HepG2 (cell line): ENCODE results near the gene ZNF121. TPM values are rescaled to one million over a fixed set of nuclear protein-coding genes. Genes with fewer than 3 reads are reported as not detected.

ENCODE experiments used
- BRD4 ChIP-seq: sonication (generic); formaldehyde crosslinking; IDR thresholded peaks from 2 replicates; pipeline ENCODE4 v1.4.0; 2020; ENCODE audit warnings: missing genetic modification reagents
- CHD4 ChIP-seq: fragments of 200-600 bp; sonication (generic); IDR thresholded peaks from 2 replicates; pipeline ENCODE4 v1.7.0; 2017; ENCODE audit warnings: mild to moderate bottlenecking, low read length, borderline replicate concordance
- EZH2 ChIP-seq: conservative IDR thresholded peaks from 2 replicates; pipeline ENCODE4 v1.6.1; 2012; ENCODE audit warnings: mild to moderate bottlenecking, low read depth, low read length, moderate library complexity
- HIVEP1 ChIP-seq: sonication (generic); formaldehyde crosslinking; IDR thresholded peaks from 2 replicates; pipeline ENCODE4 v1.4.0; 2020; ENCODE audit warnings: mild to moderate bottlenecking, missing genetic modification reagents
- HOXD1 ChIP-seq: sonication (generic); formaldehyde crosslinking; IDR thresholded peaks from 2 replicates; pipeline ENCODE4 v1.5.0; 2020; ENCODE audit warnings: missing genetic modification reagents
- NFE2L2 ChIP-seq: fragments of 150-350 bp; IDR thresholded peaks from 2 replicates; pipeline ENCODE4 v1.6.1; 2014; ENCODE audit warnings: low read length
- NR1H2 ChIP-seq: sonication (generic); formaldehyde crosslinking; IDR thresholded peaks from 2 replicates; pipeline ENCODE4 v1.8.1; 2022; ENCODE audit warnings: low read depth, missing genetic modification reagents, borderline replicate concordance
- NR2F2 ChIP-seq: IDR thresholded peaks from 2 replicates; pipeline ENCODE4 v1.6.1; 2012; ENCODE audit warnings: low read depth, inconsistent platforms, borderline replicate concordance
- POGZ ChIP-seq: sonication (generic); formaldehyde crosslinking; IDR thresholded peaks from 2 replicates; pipeline ENCODE4 v1.4.0; 2020; ENCODE audit warnings: mild to moderate bottlenecking, missing genetic modification reagents
- RARG ChIP-seq: sonication (generic); formaldehyde crosslinking; IDR thresholded peaks from 2 replicates; pipeline ENCODE4 v1.4.0; 2020; ENCODE audit warnings: low read depth, mild to moderate bottlenecking, missing genetic modification reagents
- RFX3 ChIP-seq: IDR thresholded peaks from 2 replicates; pipeline ENCODE4 v1.6.1; 2016; ENCODE audit warnings: missing biosample characterization, missing genetic modification reagents
- RXRA ChIP-seq: sonication (generic); formaldehyde crosslinking; IDR thresholded peaks from 2 replicates; pipeline ENCODE4 v1.5.1; 2020; ENCODE audit warnings: missing genetic modification reagents
- SMAD1 ChIP-seq: sonication (generic); formaldehyde crosslinking; IDR thresholded peaks from 2 replicates; pipeline ENCODE4 v1.4.0; 2020; ENCODE audit warnings: missing genetic modification reagents, low read depth, mild to moderate bottlenecking, borderline replicate concordance
- SPEN ChIP-seq: sonication (generic); formaldehyde crosslinking; IDR thresholded peaks from 2 replicates; pipeline ENCODE4 v1.5.1; 2020; ENCODE audit warnings: low read depth, mild to moderate bottlenecking, missing genetic modification reagents
- TCF7L2 ChIP-seq: IDR thresholded peaks from 2 replicates; pipeline ENCODE4 v1.6.1; 2011; ENCODE audit warnings: mild to moderate bottlenecking, low read depth, low read length, moderate library complexity
- THAP7 ChIP-seq: sonication (generic); formaldehyde crosslinking; IDR thresholded peaks from 2 replicates; pipeline ENCODE4 v1.8.1; 2023; ENCODE audit warnings: mild to moderate bottlenecking, missing genetic modification reagents
- ZMYM2 ChIP-seq: sonication (generic); formaldehyde crosslinking; IDR thresholded peaks from 2 replicates; pipeline ENCODE4 v1.8.0; 2022; ENCODE audit warnings: mild to moderate bottlenecking, missing genetic modification reagents
- ZNF337 ChIP-seq: sonication (generic); formaldehyde crosslinking; IDR thresholded peaks from 2 replicates; pipeline ENCODE4 v1.5.1; 2020; ENCODE audit warnings: missing genetic modification reagents, low read depth, mild to moderate bottlenecking, borderline replicate concordance
- polyA plus RNA-seq, 8 experiments: library from polyadenylated mRNA; depleted of rRNA in 3 of 8; stranded (reverse) in 7 of 8; unstranded in 1 of 8; fragments of >200 nt; fragmentation: Illumina TruSeq in 4 of 8; extraction: Trizol in 4 of 8; gene quantifications; 2 replicates each; pipeline versions ENCODE4 v1.2.1 to v1.2.3, GENCODE V29; 2011 to 2016; ENCODE audit warnings: low read depth in 4 of 8, missing spikeins in 1 of 8, mixed read lengths in 1 of 8; ENCODE audit not compliant: insufficient read depth in 1 of 8
- total RNA-seq, 5 experiments: library from RNA; depleted of rRNA; stranded (reverse); fragments of >200 nt; fragmentation: Illumina TruSeq; extraction: Trizol; gene quantifications; 2 replicates each; pipeline ENCODE4 v1.2.3, GENCODE V29; 2016; ENCODE audit warnings: low read depth in 1 of 5
- TF ChIP-seq, protein P1 (sequence below): sonication (generic); formaldehyde crosslinking; IDR thresholded peaks from 2 replicates; pipeline ENCODE4 v1.8.0; 2022; ENCODE audit warnings: missing genetic modification reagents, mild to moderate bottlenecking, moderate library complexity, borderline replicate concordance
- TF ChIP-seq, protein P2 (sequence below): sonication (generic); formaldehyde crosslinking; IDR thresholded peaks from 2 replicates; pipeline ENCODE4 v1.4.0; 2020; ENCODE audit warnings: mild to moderate bottlenecking, low read depth, missing genetic modification reagents
- TF ChIP-seq, protein P3 (sequence below): sonication (generic); formaldehyde crosslinking; IDR thresholded peaks from 2 replicates; pipeline ENCODE4 v1.4.0; 2020; ENCODE audit warnings: mild to moderate bottlenecking, missing genetic modification reagents
- TF ChIP-seq, protein P4 (sequence below): sonication (generic); formaldehyde crosslinking; IDR thresholded peaks from 2 replicates; pipeline ENCODE4 v1.5.1; 2020; ENCODE audit warnings: mild to moderate bottlenecking, missing genetic modification reagents, moderate library complexity

ZNF121 gene
- total and polyA plus RNA-seq, 2 of the 13 experiments (the other 11 are each of a cell fraction or from before 2014, with no cell fraction given) = 7.8 to 56.3 TPM

- TF ChIP-seq, protein P1, sequence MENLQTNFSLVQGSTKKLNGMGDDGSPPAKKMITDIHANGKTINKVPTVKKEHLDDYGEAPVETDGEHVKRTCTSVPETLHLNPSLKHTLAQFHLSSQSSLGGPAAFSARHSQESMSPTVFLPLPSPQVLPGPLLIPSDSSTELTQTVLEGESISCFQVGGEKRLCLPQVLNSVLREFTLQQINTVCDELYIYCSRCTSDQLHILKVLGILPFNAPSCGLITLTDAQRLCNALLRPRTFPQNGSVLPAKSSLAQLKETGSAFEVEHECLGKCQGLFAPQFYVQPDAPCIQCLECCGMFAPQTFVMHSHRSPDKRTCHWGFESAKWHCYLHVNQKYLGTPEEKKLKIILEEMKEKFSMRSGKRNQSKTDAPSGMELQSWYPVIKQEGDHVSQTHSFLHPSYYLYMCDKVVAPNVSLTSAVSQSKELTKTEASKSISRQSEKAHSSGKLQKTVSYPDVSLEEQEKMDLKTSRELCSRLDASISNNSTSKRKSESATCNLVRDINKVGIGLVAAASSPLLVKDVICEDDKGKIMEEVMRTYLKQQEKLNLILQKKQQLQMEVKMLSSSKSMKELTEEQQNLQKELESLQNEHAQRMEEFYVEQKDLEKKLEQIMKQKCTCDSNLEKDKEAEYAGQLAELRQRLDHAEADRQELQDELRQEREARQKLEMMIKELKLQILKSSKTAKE (CRISPR knock-in tag) = no peak
- TF ChIP-seq ZMYM2 (CRISPR knock-in tag) (no peak), THAP7 (CRISPR knock-in tag) (no peak), SMAD1 (CRISPR knock-in tag) (no peak), POGZ (peak; percentile 88), RARG (CRISPR knock-in tag) (no peak), EZH2 (no peak), NR2F2 (peak; percentile 51; the same call in 1 of the 2 replicates), TCF7L2 (no peak), NR1H2 (CRISPR knock-in tag) (no peak), BRD4 (CRISPR knock-in tag) (peak; percentile 63; the same call in 1 of the 2 replicates), RXRA (CRISPR knock-in tag) (peak; percentile 64; the same call in 1 of the 2 replicates), HOXD1 (CRISPR knock-in tag) (no peak), NFE2L2 (no peak), CHD4 (no peak), RFX3 (CRISPR knock-in tag) (no peak), SPEN (peak; percentile 93), ZNF337 (CRISPR knock-in tag) (no peak; the same call in 1 of the 2 replicates), HIVEP1 (CRISPR knock-in tag) (no peak)
- TF ChIP-seq, protein P2, sequence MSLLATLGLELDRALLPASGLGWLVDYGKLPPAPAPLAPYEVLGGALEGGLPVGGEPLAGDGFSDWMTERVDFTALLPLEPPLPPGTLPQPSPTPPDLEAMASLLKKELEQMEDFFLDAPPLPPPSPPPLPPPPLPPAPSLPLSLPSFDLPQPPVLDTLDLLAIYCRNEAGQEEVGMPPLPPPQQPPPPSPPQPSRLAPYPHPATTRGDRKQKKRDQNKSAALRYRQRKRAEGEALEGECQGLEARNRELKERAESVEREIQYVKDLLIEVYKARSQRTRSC (CRISPR knock-in tag) = no peak
- TF ChIP-seq, protein P3, sequence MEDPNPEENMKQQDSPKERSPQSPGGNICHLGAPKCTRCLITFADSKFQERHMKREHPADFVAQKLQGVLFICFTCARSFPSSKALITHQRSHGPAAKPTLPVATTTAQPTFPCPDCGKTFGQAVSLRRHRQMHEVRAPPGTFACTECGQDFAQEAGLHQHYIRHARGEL (CRISPR knock-in tag) = no peak
- TF ChIP-seq, protein P4, sequence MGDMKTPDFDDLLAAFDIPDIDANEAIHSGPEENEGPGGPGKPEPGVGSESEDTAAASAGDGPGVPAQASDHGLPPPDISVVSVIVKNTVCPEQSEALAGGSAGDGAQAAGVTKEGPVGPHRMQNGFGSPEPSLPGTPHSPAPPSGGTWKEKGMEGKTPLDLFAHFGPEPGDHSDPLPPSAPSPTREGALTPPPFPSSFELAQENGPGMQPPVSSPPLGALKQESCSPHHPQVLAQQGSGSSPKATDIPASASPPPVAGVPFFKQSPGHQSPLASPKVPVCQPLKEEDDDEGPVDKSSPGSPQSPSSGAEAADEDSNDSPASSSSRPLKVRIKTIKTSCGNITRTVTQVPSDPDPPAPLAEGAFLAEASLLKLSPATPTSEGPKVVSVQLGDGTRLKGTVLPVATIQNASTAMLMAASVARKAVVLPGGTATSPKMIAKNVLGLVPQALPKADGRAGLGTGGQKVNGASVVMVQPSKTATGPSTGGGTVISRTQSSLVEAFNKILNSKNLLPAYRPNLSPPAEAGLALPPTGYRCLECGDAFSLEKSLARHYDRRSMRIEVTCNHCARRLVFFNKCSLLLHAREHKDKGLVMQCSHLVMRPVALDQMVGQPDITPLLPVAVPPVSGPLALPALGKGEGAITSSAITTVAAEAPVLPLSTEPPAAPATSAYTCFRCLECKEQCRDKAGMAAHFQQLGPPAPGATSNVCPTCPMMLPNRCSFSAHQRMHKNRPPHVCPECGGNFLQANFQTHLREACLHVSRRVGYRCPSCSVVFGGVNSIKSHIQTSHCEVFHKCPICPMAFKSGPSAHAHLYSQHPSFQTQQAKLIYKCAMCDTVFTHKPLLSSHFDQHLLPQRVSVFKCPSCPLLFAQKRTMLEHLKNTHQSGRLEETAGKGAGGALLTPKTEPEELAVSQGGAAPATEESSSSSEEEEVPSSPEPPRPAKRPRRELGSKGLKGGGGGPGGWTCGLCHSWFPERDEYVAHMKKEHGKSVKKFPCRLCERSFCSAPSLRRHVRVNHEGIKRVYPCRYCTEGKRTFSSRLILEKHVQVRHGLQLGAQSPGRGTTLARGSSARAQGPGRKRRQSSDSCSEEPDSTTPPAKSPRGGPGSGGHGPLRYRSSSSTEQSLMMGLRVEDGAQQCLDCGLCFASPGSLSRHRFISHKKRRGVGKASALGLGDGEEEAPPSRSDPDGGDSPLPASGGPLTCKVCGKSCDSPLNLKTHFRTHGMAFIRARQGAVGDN (CRISPR knock-in tag) = peak; percentile 93
Measured at GRCh38 chr19:9538183-9539058, 45.9 kb downstream of the ZNF121 start, which contains the start of gene ZNF426 (continued).
